Ishikawa (cell line): ENCODE measurements around the gene NCAPH2.

Source experiments
- TAF1 ChIP-seq: IDR thresholded peaks from 2 replicates; pipeline ENCODE4 v1.6.1; 2012; ENCODE audit warnings: low read depth, mild to moderate bottlenecking
- TCF12 ChIP-seq: IDR thresholded peaks from 2 replicates; pipeline ENCODE4 v1.6.1; 2012; ENCODE audit warnings: low read depth
- ZBTB7A ChIP-seq: IDR thresholded peaks from 2 replicates; pipeline ENCODE4 v1.6.1; 2012; ENCODE audit warnings: low read depth
- TF ChIP-seq, protein P1 (sequence below): IDR thresholded peaks from 2 replicates; pipeline ENCODE4 v1.6.1; 2012
- TF ChIP-seq, protein P2 (sequence below): IDR thresholded peaks from 2 replicates; pipeline ENCODE4 v1.6.1; 2012; ENCODE audit warnings: low read depth, mild to moderate bottlenecking

DNA sequence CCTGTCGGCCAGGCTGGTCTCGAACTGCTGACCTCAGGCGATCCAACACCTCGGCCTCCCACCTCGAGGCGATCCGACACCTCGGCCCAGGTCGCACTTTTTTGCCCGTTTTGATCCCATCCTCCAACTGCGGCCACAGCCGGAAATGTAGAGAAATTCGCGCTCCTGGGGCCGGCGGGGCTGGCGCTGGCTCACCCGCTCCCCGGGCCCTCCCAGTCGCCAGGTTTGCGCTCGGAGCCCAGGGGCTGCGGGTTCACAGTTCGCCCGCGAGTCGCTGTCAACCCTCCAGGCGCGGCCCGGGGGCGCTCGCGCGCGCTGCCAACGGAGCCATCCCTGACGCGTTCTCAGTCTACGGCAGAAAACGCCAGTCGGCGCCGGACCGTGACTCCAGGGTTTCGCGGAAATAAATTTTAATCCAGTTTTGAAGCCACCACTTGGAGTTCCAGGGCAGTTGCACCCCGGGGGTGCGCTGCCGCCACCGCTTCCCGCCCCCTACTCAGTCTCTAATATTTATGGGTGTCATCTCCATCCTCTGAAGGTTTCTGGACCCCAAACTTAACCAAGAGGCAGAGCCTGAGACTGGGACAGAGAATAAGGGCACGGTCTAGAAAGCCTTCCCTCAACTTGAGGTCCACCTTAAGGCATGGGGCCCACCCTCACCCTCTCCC, 36.2 kb downstream of the NCAPH2 start:
- TF ChIP-seq, protein P1, sequence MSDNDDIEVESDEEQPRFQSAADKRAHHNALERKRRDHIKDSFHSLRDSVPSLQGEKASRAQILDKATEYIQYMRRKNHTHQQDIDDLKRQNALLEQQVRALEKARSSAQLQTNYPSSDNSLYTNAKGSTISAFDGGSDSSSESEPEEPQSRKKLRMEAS = no peak
- TF ChIP-seq ZBTB7A = no peak
- TF ChIP-seq, protein P2, sequence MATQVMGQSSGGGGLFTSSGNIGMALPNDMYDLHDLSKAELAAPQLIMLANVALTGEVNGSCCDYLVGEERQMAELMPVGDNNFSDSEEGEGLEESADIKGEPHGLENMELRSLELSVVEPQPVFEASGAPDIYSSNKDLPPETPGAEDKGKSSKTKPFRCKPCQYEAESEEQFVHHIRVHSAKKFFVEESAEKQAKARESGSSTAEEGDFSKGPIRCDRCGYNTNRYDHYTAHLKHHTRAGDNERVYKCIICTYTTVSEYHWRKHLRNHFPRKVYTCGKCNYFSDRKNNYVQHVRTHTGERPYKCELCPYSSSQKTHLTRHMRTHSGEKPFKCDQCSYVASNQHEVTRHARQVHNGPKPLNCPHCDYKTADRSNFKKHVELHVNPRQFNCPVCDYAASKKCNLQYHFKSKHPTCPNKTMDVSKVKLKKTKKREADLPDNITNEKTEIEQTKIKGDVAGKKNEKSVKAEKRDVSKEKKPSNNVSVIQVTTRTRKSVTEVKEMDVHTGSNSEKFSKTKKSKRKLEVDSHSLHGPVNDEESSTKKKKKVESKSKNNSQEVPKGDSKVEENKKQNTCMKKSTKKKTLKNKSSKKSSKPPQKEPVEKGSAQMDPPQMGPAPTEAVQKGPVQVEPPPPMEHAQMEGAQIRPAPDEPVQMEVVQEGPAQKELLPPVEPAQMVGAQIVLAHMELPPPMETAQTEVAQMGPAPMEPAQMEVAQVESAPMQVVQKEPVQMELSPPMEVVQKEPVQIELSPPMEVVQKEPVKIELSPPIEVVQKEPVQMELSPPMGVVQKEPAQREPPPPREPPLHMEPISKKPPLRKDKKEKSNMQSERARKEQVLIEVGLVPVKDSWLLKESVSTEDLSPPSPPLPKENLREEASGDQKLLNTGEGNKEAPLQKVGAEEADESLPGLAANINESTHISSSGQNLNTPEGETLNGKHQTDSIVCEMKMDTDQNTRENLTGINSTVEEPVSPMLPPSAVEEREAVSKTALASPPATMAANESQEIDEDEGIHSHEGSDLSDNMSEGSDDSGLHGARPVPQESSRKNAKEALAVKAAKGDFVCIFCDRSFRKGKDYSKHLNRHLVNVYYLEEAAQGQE = no peak
- TF ChIP-seq TAF1 = no peak
- no peak for TF ChIP-seq TCF12
